ENCODE measurements around the gene METRN. TPM values are rescaled to one million over a fixed set of nuclear protein-coding genes. Genes with fewer than 3 reads are reported as not detected.

METRN gene
- total RNA-seq (2012; rRNA removed) (6.1 and 8.6 TPM in 2 replicates), polyA plus RNA-seq (2012; rRNA removed) (48.2 and 91.1 TPM in 2 replicates), Bru-seq, nascent RNA (percentile 42 among the genes with signal in this experiment), BruChase-seq, experiment 1, labeled RNA remaining after a 6-hour chase (percentile 49 among the genes with signal in this experiment), BruChase-seq, experiment 2, labeled RNA remaining after a 2-hour chase (percentile 45 among the genes with signal in this experiment)
- polyA plus RNA-seq (2012; cell fraction: cytosol; rRNA removed), result 17.8 and 53.0 TPM in 2 replicates
- polyA plus RNA-seq (2012; cell fraction: nucleus; rRNA removed; ENCODE audit: low replicate concordance), result 15.9 and 43.0 TPM in 2 replicates
- long read RNA-seq, transcript METRN-201 (3 exons, 915 nt), result minor isoform, 27 of 94 reads
- long read RNA-seq, transcript METRN-204 (4 exons, 3,325 nt), result major isoform, 34 of 94 reads
- long read RNA-seq, partial matches to known transcripts, result 9 of 94 reads
- long read RNA-seq, other reads (novel, unspliced or antisense), result 24 of 94 reads

DNA sequence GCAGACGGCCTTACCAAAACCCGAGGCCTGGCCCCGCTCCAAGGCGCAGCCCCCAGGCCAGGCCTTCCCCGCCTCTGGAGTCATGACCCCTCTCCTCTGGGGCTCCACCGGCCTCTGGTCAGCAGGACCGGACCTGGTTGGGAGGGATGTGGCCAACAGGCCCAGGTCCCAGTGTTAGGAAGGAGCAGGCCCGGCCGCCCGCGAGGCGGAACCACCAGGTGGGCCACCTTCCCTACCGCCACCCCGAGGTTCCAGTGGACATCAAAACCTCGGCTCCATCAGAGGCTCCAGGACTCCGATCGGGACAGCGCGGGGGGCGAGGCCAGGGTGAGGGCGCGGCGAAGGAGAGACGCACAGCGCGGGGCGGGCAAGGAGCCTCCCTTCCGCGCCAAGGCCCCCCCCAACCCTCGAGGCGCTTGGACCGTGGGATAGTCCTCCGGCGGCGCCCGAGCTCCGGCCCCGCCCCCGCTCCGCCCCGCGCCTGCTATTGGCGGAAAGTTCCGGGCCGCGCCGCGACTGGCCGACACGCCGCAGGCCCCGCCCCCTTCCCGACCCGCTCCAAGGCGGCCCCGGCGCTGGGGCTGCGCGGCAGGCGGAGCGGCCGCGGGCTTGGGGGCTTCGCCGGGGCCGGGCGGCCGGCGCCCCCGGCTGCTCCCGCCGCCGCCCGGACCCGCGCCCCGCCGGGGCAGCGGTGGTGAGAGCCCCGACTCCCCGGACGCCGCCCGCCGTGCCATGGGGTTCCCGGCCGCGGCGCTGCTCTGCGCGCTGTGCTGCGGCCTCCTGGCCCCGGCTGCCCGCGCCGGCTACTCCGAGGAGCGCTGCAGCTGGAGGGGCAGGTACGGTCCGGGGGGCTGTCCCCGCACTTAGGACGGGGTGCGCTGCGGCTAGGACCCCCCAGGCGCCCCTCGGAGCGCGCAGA, at the start of gene METRN:
TSS of gene METRN (plus strand) at position 561 of the 919 bp plus-strand sequence. CDS start at position 733, 172 bp downstream.
- H3K14ac ChIP-seq (replicated peaks; ENCODE audit: low read depth, low read length), result no peak within 1 kb of the TSS
- peak within 1 kb of the TSS; percentile 70 for H3K4me3 ChIP-seq (ENCODE audit: insufficient read depth, low read depth, low read length)
- intact Hi-C loops (cut with micrococcal nuclease), result loop anchor here (5.0 kb wide), 1 partner anchor 267 kb away; the partner anchor contains the start of gene SOX8
- ATAC-seq (ENCODE audit: low read depth) (peak; percentile 83), DNase-seq (peak; percentile 78)
- peak within 1 kb of the TSS; percentile 51; the same call in 1 of the 2 replicates for H3K9ac ChIP-seq (ENCODE audit: low read depth, low read length)
- in situ Hi-C loops (cut with MboI; ENCODE audit: low sequenced_read_pairs), result loop anchor here (5.0 to 25.0 kb wide), 2 partner anchors 72 to 347 kb away; partner anchors contain the start of genes CHTF18, RPUSD1 and SSTR5
- no peaks in the 10 kb centered on the region for H3K9me1 ChIP-seq (ENCODE audit: insufficient read depth, low read length)
- H3K4ac ChIP-seq (ENCODE audit: low read depth, low read length), result 0 out of 2 replicates have a peak within 1 kb of the TSS, but pooled peaks have one; percentile 52
- TF ChIP-seq MAZ (IDR thresholded peaks at IDR 0.05; ENCODE audit: borderline replicate concordance, low read depth, low read length), result peak; percentile 52; the same call in 1 of the 2 replicates
- TF ChIP-seq RAD21 (IDR thresholded peaks at IDR 0.05; ENCODE audit: low read length), result no peak
- TF ChIP-seq NFE2L2 (IDR thresholded peaks at IDR 0.05; ENCODE audit: low read depth, low read length), result no peak
- TF ChIP-seq FOS (IDR thresholded peaks at IDR 0.05; ENCODE audit: low read depth, low read length), result no peak
- TF ChIP-seq POLR2A (IDR thresholded peaks at IDR 0.05; ENCODE audit: low read depth, low read length), result no peak
- TF ChIP-seq, protein P1, sequence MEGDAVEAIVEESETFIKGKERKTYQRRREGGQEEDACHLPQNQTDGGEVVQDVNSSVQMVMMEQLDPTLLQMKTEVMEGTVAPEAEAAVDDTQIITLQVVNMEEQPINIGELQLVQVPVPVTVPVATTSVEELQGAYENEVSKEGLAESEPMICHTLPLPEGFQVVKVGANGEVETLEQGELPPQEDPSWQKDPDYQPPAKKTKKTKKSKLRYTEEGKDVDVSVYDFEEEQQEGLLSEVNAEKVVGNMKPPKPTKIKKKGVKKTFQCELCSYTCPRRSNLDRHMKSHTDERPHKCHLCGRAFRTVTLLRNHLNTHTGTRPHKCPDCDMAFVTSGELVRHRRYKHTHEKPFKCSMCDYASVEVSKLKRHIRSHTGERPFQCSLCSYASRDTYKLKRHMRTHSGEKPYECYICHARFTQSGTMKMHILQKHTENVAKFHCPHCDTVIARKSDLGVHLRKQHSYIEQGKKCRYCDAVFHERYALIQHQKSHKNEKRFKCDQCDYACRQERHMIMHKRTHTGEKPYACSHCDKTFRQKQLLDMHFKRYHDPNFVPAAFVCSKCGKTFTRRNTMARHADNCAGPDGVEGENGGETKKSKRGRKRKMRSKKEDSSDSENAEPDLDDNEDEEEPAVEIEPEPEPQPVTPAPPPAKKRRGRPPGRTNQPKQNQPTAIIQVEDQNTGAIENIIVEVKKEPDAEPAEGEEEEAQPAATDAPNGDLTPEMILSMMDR (conservative IDR thresholded peaks at IDR 0.05; ENCODE audit: low read depth, low read length), result no peak
- dilution Hi-C loops (cut with HindIII; ENCODE audit: low sequenced_read_pairs, unreplicated experiment), result no loop called here
- H3K4me1 ChIP-seq (ENCODE audit: control insufficient read depth, insufficient read depth, low read length), result peaks cover 14% of the 10 kb centered on the region
- H2BK5ac ChIP-seq (ENCODE audit: low read depth, low read length, poor library complexity, severe bottlenecking), result no peak within 1 kb of the TSS
- H2AK9ac ChIP-seq (replicated peaks; ENCODE audit: low read depth, low read length, poor library complexity), result peak within 1 kb of the TSS; percentile 85
- H3K56ac ChIP-seq (ENCODE audit: extremely low read depth, insufficient read depth, low read length), result no peak within 1 kb of the TSS
- peak within 1 kb of the TSS; percentile 42; the same call in 1 of the 2 replicates for H2AK5ac ChIP-seq (ENCODE audit: low read depth, low read length)
- H3K9me3 ChIP-seq (ENCODE audit: control insufficient read depth, insufficient read depth, low read length), result no peaks in the 10 kb centered on the region
- CTCF ChIA-PET, result interaction anchor here (1.6 kb wide), 1 partner anchor 388 kb away, joined by 3 read pairs; no protein-coding TSS in a partner anchor
- peak within 1 kb of the TSS; percentile 86 for H2AFZ ChIP-seq (replicated peaks; ENCODE audit: low read length, poor library complexity)
- peak within 1 kb of the TSS; percentile 31; the same call in 1 of the 2 replicates for H3K23ac ChIP-seq (ENCODE audit: low read depth, low read length)
- H3K18ac ChIP-seq (ENCODE audit: low read depth, low read length), result no peak within 1 kb of the TSS
- no TSS peak for BruUV-seq (replicated peaks)
- H3K79me1 ChIP-seq (ENCODE audit: low read depth in 1 of 2, low read length in 2 of 2), result peaks cover 13 to 23% of the 10 kb centered on the region in 2 experiments
- H2BK20ac ChIP-seq (ENCODE audit: low read depth, low read length), result 0 out of 2 replicates have a peak within 1 kb of the TSS, but pooled peaks have one; percentile 10
- H4K91ac ChIP-seq (ENCODE audit: insufficient read depth, low read depth, low read length), result no peak within 1 kb of the TSS
- WGBS, 2 experiments (ENCODE audit: extremely low coverage in 2 of 2, insufficient read length in 1 of 2), result 7% methylated on average over 46 of the region's 108 CpGs; no CpG with 5 or more reads in 1 of the 2 experiments
- POLR2A ChIA-PET (ENCODE audit: unreplicated experiment), result no interaction called here
- H3K36me3 ChIP-seq (ENCODE audit: control insufficient read depth, insufficient read depth, low read length), result no peaks in the 10 kb centered on the region
- H2BK15ac ChIP-seq (ENCODE audit: low read depth, low read length), result no peak within 1 kb of the TSS
- no peak within 1 kb of the TSS for H4K5ac ChIP-seq (ENCODE audit: low read depth, low read length)
- peak within 1 kb of the TSS in 1 of 2 experiments; percentile 77; a peak in 1 of 4 replicates for H4K8ac ChIP-seq (ENCODE audit: low read depth in 2 of 2, low read length in 2 of 2)
- no peak within 1 kb of the TSS for H2BK120ac ChIP-seq (ENCODE audit: low read depth, low read length)
- H3K27ac ChIP-seq (ENCODE audit: insufficient read depth, low read length), result no peak within 1 kb of the TSS; the same call in 1 of the 2 replicates
- peak within 1 kb of the TSS; percentile 90 for H3K4me2 ChIP-seq (ENCODE audit: low read depth, low read length)
- H3K27me3 ChIP-seq (ENCODE audit: control insufficient read depth, insufficient read depth, low read length), result no peaks in the 10 kb centered on the region
- peaks cover 7% of the 10 kb centered on the region for H4K20me1 ChIP-seq (ENCODE audit: insufficient read depth, low read length)
